ENCODE results near the gene TIE1. TPM values are rescaled to one million over a fixed set of nuclear protein-coding genes. Genes with fewer than 3 reads are reported as not detected.

TIE1 gene
- total and polyA plus RNA-seq, 2 of the 13 experiments (the other 11 are each of a cell fraction or from before 2014, with no cell fraction given) = 0.58 to 0.84 TPM

GRCh38 chr1:43294761-43295160 is 6.0 kb upstream of the TIE1 start:
- intact Hi-C loops (cut with micrococcal nuclease; ENCODE audit: unreplicated experiment) = no loop called here
- H2AFZ ChIP-seq (ENCODE audit: low read length) = no peak overlapping the region
- no TSS peak for BruUV-seq (replicated peaks)
- no peak overlapping the region for H3K4me3 ChIP-seq (replicated peaks in 1 of 3; ENCODE audit: insufficient read depth in 1 of 3, low read depth in 2 of 3, low read length in 3 of 3)
- no peaks in the 10 kb centered on the region for H3K36me3 ChIP-seq (replicated peaks in 1 of 2; ENCODE audit: control insufficient read depth in 1 of 2, insufficient read depth in 2 of 2, low read length in 2 of 2)
- H3K79me2 ChIP-seq (ENCODE audit: insufficient read depth, low read length) = no peaks in the 10 kb centered on the region
- in situ Hi-C loops (cut with HindIII; ENCODE audit: extremely low pct_ligation_motif_present, low pct_unique_long_range_greater_than_20kb) = no loop called here
- ChIA-PET CTCF (ENCODE audit: low intra/inter-chr PET ratio, low total read pairs) (no interaction called here), POLR2A (no interaction called here)
- H3K9me3 ChIP-seq (ENCODE audit: low read length) = no peaks in the 10 kb centered on the region
- FAIRE-seq (no peak), DNase-seq (ENCODE audit: low spot score) (no peak), ATAC-seq (no peak)
- no peak for TF ChIP-seq TBL1XR1 (IDR thresholded peaks at IDR 0.05; ENCODE audit: borderline replicate concordance, low read length, partially characterized antibody)
- no peak for TF ChIP-seq ZNF276 (CRISPR knock-in tag; IDR thresholded peaks at IDR 0.05; ENCODE audit: low read depth)
- no peak for TF ChIP-seq ZNF839 (CRISPR knock-in tag; IDR thresholded peaks at IDR 0.05; ENCODE audit: borderline replicate concordance)
- TF ChIP-seq USF2 (IDR thresholded peaks at IDR 0.05; ENCODE audit: low read depth, low read length) = no peak
- no peak for TF ChIP-seq USF2 (CRISPR knock-in tag; IDR thresholded peaks at IDR 0.05; ENCODE audit: borderline replicate concordance)
- TF ChIP-seq ETV6 (CRISPR knock-in tag; conservative IDR thresholded peaks at IDR 0.05) = no peak
- H4K20me1 ChIP-seq (ENCODE audit: insufficient read depth, low read length) = no peaks in the 10 kb centered on the region
- no peak overlapping the region for H3K4me2 ChIP-seq (ENCODE audit: low read depth, low read length)
- no peak overlapping the region for H3K9ac ChIP-seq (ENCODE audit: insufficient read depth, low read depth, low read length)
- no peak overlapping the region for H3K27ac ChIP-seq (ENCODE audit: extremely low read length, insufficient read depth, low read length)
- peaks cover 9% of the 10 kb centered on the region for H3K4me1 ChIP-seq (ENCODE audit: insufficient read depth, low read length)
- WGBS (ENCODE audit: low lambda C conversion rate) = 77% methylated on average over 8 of the region's 8 CpGs
- H3K27me3 ChIP-seq (ENCODE audit: control insufficient read depth in 1 of 2, insufficient read depth in 2 of 2, low read length in 2 of 2) = peaks cover 1 to 29% of the 10 kb centered on the region in 2 experiments; a peak in 4 of 5 replicates

Measured in HepG2 (cell line).